ENCODE data around the gene ZNF341. TPM values are rescaled to one million over a fixed set of nuclear protein-coding genes. Genes with fewer than 3 reads are reported as not detected.

Gene ZNF341
- total RNA-seq, 1 donor from 2014 or later, result 4.2 TPM

DNA sequence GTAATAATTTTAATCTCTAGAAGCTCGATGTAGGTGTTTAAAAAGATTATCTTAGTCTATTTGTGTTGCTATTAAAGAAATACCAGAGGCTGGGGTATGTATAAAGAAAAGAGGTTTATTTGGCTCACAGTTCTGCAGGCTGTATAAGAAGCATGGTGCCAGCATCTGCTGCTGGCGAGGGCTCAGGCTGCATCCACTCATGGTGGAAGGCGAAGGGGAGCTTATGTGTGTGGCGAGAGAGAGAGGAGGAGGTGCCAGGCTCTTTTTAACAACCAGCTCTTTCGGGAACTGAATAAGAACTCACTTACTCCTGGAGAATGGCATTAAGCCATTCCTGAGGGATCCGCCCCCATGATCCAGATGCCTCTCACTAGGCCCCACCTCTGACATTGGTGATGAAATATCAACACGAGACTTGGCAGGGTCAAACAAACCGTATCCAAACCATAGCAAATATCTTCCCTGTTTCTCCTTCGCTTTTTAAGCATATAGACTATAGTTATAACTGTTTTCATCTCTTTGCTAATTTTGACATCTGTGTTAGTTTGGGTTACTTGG is 103.9 kb downstream of the ZNF341 start:
- H3K27ac ChIP-seq, result no peak overlapping the region

DNA sequence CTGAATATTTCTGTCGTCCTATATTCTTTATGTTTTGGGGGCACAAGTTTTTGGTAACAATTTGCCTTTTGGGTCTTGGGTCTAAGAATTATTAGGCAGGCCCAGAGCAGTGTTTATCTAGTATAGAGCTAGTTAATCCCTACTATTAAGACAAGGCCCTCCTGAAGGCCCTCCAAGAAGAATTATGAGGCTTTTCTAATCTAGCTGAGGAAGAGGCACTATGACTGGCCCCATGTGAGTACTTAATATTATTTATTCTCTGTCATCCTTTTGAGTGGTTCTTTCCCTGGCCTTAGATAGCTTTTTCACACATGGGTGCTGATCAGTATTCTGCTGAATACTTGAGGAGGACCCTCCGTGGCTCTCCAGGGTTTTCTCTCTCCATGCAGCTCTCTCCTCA is 104.5 kb downstream of the ZNF341 start:
- TF ChIP-seq POLR2A (IDR thresholded peaks at IDR 0.05) (no peak), POLR2AphosphoS5 (IDR thresholded peaks at IDR 0.05; ENCODE audit: insufficient read depth in 1 of 2, low read depth in 1 of 2) (no peak)
- TF ChIP-seq, protein P1, sequence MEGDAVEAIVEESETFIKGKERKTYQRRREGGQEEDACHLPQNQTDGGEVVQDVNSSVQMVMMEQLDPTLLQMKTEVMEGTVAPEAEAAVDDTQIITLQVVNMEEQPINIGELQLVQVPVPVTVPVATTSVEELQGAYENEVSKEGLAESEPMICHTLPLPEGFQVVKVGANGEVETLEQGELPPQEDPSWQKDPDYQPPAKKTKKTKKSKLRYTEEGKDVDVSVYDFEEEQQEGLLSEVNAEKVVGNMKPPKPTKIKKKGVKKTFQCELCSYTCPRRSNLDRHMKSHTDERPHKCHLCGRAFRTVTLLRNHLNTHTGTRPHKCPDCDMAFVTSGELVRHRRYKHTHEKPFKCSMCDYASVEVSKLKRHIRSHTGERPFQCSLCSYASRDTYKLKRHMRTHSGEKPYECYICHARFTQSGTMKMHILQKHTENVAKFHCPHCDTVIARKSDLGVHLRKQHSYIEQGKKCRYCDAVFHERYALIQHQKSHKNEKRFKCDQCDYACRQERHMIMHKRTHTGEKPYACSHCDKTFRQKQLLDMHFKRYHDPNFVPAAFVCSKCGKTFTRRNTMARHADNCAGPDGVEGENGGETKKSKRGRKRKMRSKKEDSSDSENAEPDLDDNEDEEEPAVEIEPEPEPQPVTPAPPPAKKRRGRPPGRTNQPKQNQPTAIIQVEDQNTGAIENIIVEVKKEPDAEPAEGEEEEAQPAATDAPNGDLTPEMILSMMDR (IDR thresholded peaks at IDR 0.05), result no peak
- H3K27ac ChIP-seq, result no peak overlapping the region
- H3K4me3 ChIP-seq, result no peak overlapping the region
- intact Hi-C loops (cut with DNase I), result no loop called here
- no peaks in the 10 kb centered on the region for H3K9me3 ChIP-seq
- no peaks in the 10 kb centered on the region for H3K27me3 ChIP-seq
- DNase-seq (ENCODE audit: extremely low spot score in 2 of 2), result no peak
- no peaks in the 10 kb centered on the region for H3K36me3 ChIP-seq
- H3K4me1 ChIP-seq, result peaks cover 77% of the 10 kb centered on the region

More for the DNA sequence above, 103.9 kb downstream of the ZNF341 start:
- DNase-seq (ENCODE audit: extremely low spot score in 2 of 2), result no peak
- Histone ChIP-seq H3K27me3 (no peaks in the 10 kb centered on the region), H3K36me3 (no peaks in the 10 kb centered on the region), H3K4me3 (no peak overlapping the region), H3K9me3 (no peaks in the 10 kb centered on the region), H3K4me1 (peaks cover 79% of the 10 kb centered on the region)
- TF ChIP-seq, protein P1 (IDR thresholded peaks at IDR 0.05), result no peak
- TF ChIP-seq POLR2AphosphoS5 (IDR thresholded peaks at IDR 0.05; ENCODE audit: insufficient read depth in 1 of 2, low read depth in 1 of 2) (no peak), POLR2A (IDR thresholded peaks at IDR 0.05) (no peak)
- intact Hi-C loops (cut with DNase I), result no loop called here

DNA sequence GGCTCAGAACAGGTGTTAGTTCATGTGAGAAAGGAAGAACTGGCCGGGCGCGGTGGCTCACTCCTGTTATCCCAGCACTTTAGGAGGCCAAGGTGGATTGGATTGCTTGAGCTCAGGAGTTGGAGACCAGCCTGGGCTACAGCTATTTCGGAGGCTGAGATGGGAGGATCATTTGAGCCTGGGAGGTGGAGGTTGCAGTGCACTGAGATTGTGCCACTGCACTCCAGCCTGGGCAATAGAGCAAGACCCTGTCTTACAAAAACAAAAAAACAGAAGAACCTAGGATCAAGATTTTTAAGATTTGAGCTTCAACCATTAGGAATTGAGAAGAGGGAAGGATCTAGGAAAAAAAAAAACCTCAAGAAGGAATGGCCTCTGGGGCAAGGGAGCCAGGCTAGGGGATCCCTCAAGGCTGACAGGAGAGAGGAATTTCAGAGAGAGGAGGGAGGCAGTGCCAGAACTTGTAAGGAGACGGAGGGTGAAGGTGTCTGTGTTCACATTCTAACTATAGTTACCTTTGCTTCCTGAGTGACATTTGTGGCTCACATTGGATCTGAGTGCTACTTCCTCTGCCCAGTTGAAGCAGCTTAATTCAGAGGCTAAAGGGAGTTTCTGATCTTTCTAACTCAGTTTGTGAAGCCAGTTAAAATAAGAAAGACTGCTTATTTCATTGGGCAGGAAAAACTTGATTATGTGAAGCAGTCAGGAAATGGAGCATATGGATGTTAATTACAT is 105.5 kb downstream of the ZNF341 start:
- intact Hi-C loops (cut with DNase I), result no loop called here
- Histone ChIP-seq H3K27me3 (no peaks in the 10 kb centered on the region), H3K27ac (no peak overlapping the region), H3K4me1 (peaks cover 69% of the 10 kb centered on the region), H3K4me3 (no peak overlapping the region), H3K9me3 (no peaks in the 10 kb centered on the region), H3K36me3 (no peaks in the 10 kb centered on the region)
- TF ChIP-seq POLR2A (IDR thresholded peaks at IDR 0.05), result no peak
- DNase-seq (ENCODE audit: extremely low spot score in 2 of 2), result no peak

DNA sequence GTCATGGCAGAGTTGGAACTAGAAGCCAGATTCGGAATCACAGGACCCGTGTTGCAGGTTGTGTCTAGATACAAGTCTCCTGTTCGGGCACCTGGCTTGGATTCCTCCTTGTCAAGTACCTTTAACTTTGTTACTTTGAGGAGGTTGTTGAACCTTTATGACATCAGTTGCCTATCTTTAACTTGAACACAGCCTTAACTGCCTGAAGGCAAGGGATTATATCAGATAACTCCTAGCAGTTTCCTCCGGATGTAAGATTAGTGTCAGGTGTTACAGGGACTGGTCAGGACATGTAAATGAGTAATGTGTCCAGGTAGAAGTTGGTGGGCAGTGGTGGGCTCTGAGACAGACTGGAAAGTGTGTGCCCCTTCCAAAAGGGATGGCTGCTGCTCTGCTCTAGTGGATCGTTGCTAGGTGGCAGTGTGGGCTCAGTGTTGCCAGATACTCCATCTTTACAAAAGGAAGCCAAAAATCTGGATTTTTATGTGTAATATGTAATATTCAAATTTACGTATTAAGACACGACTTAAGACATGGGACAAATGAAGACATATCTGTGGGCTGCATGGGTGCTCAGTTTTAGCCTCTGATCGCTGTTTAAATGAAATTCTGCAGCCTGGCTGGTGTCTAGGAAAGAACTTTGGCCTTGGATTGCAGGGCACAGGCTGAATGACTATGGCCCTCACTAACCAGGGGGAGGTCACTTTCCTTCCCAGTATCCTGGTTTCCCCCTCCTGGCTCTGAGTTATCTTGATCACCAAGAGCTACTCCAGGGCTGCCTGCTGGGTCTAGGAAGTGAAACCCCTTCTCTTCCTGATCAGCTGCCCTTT is 106.5 kb downstream of the ZNF341 start:
- no peak overlapping the region for H3K4me3 ChIP-seq
- H3K36me3 ChIP-seq, result no peaks in the 10 kb centered on the region
- TF ChIP-seq, protein P1 (IDR thresholded peaks at IDR 0.05), result no peak
- TF ChIP-seq POLR2A (IDR thresholded peaks at IDR 0.05) (no peak), POLR2AphosphoS5 (IDR thresholded peaks at IDR 0.05; ENCODE audit: insufficient read depth in 1 of 2, low read depth in 1 of 2) (no peak)
- H3K27ac ChIP-seq, result no peak overlapping the region
- no peaks in the 10 kb centered on the region for H3K9me3 ChIP-seq
- peaks cover 71% of the 10 kb centered on the region for H3K4me1 ChIP-seq
- H3K27me3 ChIP-seq, result no peaks in the 10 kb centered on the region
- intact Hi-C loops (cut with DNase I), result no loop called here
- no peak for DNase-seq (ENCODE audit: extremely low spot score in 2 of 2)

DNA sequence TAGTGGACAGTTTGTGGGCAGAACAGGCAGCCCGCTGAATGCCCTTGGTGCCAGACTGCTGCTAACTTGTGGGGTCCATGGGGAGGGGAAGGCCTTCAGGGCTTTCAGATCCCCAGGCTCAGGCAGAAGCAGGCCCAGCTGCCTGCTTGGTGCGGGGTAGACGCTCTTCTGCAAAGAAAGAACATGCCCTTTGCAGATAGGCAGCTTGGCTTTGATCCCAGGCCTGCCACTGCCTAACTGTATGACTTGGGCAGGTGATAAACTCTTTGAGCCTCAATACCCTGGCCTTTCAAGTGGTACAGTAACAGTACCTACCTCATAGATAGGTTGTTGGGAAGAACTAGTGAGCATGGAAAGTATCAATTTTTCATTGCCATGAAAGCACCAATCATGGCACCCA is 107.8 kb downstream of the ZNF341 start:
- intact Hi-C loops (cut with DNase I), result no loop called here
- DNase-seq (ENCODE audit: extremely low spot score in 2 of 2), result no peak
- peaks cover 74% of the 10 kb centered on the region for H3K4me1 ChIP-seq
- no peak overlapping the region for H3K27ac ChIP-seq
- H3K27me3 ChIP-seq, result no peaks in the 10 kb centered on the region
- no peaks in the 10 kb centered on the region for H3K36me3 ChIP-seq
- H3K4me3 ChIP-seq, result no peak overlapping the region
- no peak for TF ChIP-seq POLR2A (IDR thresholded peaks at IDR 0.05)
- TF ChIP-seq, protein P1 (IDR thresholded peaks at IDR 0.05), result no peak
- no peaks in the 10 kb centered on the region for H3K9me3 ChIP-seq
